ENCODE data around the gene SCNN1A. TPM values are rescaled to one million over a fixed set of nuclear protein-coding genes. Genes with fewer than 3 reads are reported as not detected.

SCNN1A gene
- total and polyA plus RNA-seq, 2 experiments from 2014 or later: 21.7 to 28.4 TPM

GRCh38 chr12:6404390-6404789 is 29.0 kb upstream of the SCNN1A start:
- Histone ChIP-seq H3K27ac (no peak overlapping the region), H3K36me3 (replicated peaks; ENCODE audit: insufficient read depth, low read depth) (no peaks in the 10 kb centered on the region), H3K4me1 (ENCODE audit: insufficient read depth) (no peaks in the 10 kb centered on the region), H3K9me2 (replicated peaks; ENCODE audit: insufficient read depth) (no peaks in the 10 kb centered on the region), H3K4me3 (no peak overlapping the region), H3K27me3 (no peaks in the 10 kb centered on the region), H3K79me2 (no peaks in the 10 kb centered on the region), H2AFZ (no peak overlapping the region), H4K20me1 (ENCODE audit: insufficient read depth, poor library complexity, severe bottlenecking) (no peaks in the 10 kb centered on the region), H3K9me3 (ENCODE audit: low read depth) (no peaks in the 10 kb centered on the region), H3K4me2 (no peak overlapping the region)
- whole genome bisulfite sequencing (ENCODE audit: low lambda C conversion rate, missing lambda C conversion rate): 87% methylated on average over 5 of the region's 5 CpGs
- no peak for TF ChIP-seq EZH2 (IDR thresholded peaks at IDR 0.05; ENCODE audit: borderline replicate concordance)
- no peak for TF ChIP-seq EZH2phosphoT487 (IDR thresholded peaks at IDR 0.05; ENCODE audit: low read depth, severe bottlenecking, unreplicated experiment)
- no peak for TF ChIP-seq CTCF (IDR thresholded peaks at IDR 0.05; ENCODE audit: poor library complexity)
- no peak for DNase-seq (ENCODE audit: low spot score)

GRCh38 chr12:6399884-6400644 is 24.7 kb upstream of the SCNN1A start:
- WGBS (ENCODE audit: low lambda C conversion rate, missing lambda C conversion rate): 68% methylated on average over 7 of the region's 7 CpGs
- H3K27me3 ChIP-seq: no peaks in the 10 kb centered on the region
- no peak overlapping the region for H3K4me3 ChIP-seq
- H3K36me3 ChIP-seq (replicated peaks; ENCODE audit: insufficient read depth, low read depth): no peaks in the 10 kb centered on the region
- no peak overlapping the region for H2AFZ ChIP-seq
- no peaks in the 10 kb centered on the region for H3K9me3 ChIP-seq (ENCODE audit: low read depth)
- DNase-seq (ENCODE audit: low spot score): no peak
- no peaks in the 10 kb centered on the region for H3K79me2 ChIP-seq
- H4K20me1 ChIP-seq (ENCODE audit: insufficient read depth, poor library complexity, severe bottlenecking): no peaks in the 10 kb centered on the region
- H3K4me1 ChIP-seq (ENCODE audit: insufficient read depth): no peaks in the 10 kb centered on the region
- TF ChIP-seq EZH2 (IDR thresholded peaks at IDR 0.05; ENCODE audit: borderline replicate concordance) (no peak), CTCF (IDR thresholded peaks at IDR 0.05; ENCODE audit: poor library complexity) (no peak), EZH2phosphoT487 (IDR thresholded peaks at IDR 0.05; ENCODE audit: low read depth, severe bottlenecking, unreplicated experiment) (no peak)
- peak overlapping the region; percentile 0 for H3K4me2 ChIP-seq
- H3K27ac ChIP-seq: peak overlapping the region; percentile 59
- H3K9me2 ChIP-seq (replicated peaks; ENCODE audit: insufficient read depth): no peaks in the 10 kb centered on the region

- Histone ChIP-seq H4K20me1 (ENCODE audit: insufficient read depth, poor library complexity, severe bottlenecking) (no peaks in the 10 kb centered on the region), H3K4me3 (no peak overlapping the region), H3K4me2 (no peak overlapping the region), H3K9me2 (replicated peaks; ENCODE audit: insufficient read depth) (no peaks in the 10 kb centered on the region), H3K27ac (no peak overlapping the region), H3K79me2 (no peaks in the 10 kb centered on the region), H2AFZ (no peak overlapping the region), H3K36me3 (replicated peaks; ENCODE audit: insufficient read depth, low read depth) (no peaks in the 10 kb centered on the region), H3K9me3 (ENCODE audit: low read depth) (no peaks in the 10 kb centered on the region), H3K27me3 (no peaks in the 10 kb centered on the region), H3K4me1 (ENCODE audit: insufficient read depth) (peaks cover 5% of the 10 kb centered on the region)
- no peak for DNase-seq (ENCODE audit: low spot score)
- 87% methylated on average over 2 of the region's 2 CpGs for WGBS (ENCODE audit: low lambda C conversion rate, missing lambda C conversion rate)
- TF ChIP-seq EZH2 (IDR thresholded peaks at IDR 0.05; ENCODE audit: borderline replicate concordance) (no peak), CTCF (IDR thresholded peaks at IDR 0.05; ENCODE audit: poor library complexity) (no peak), EZH2phosphoT487 (IDR thresholded peaks at IDR 0.05; ENCODE audit: low read depth, severe bottlenecking, unreplicated experiment) (no peak)
These were observed 20.7 kb upstream of the SCNN1A start for GRCh38 chr12:6396031-6396430.
